ENCODE measurements around the gene DOLPP1. TPM values are rescaled to one million over a fixed set of nuclear protein-coding genes. Genes with fewer than 3 reads are reported as not detected.

The DOLPP1 gene
- total RNA-seq, 1 donor from 2014 or later: 9.4 TPM

DNA sequence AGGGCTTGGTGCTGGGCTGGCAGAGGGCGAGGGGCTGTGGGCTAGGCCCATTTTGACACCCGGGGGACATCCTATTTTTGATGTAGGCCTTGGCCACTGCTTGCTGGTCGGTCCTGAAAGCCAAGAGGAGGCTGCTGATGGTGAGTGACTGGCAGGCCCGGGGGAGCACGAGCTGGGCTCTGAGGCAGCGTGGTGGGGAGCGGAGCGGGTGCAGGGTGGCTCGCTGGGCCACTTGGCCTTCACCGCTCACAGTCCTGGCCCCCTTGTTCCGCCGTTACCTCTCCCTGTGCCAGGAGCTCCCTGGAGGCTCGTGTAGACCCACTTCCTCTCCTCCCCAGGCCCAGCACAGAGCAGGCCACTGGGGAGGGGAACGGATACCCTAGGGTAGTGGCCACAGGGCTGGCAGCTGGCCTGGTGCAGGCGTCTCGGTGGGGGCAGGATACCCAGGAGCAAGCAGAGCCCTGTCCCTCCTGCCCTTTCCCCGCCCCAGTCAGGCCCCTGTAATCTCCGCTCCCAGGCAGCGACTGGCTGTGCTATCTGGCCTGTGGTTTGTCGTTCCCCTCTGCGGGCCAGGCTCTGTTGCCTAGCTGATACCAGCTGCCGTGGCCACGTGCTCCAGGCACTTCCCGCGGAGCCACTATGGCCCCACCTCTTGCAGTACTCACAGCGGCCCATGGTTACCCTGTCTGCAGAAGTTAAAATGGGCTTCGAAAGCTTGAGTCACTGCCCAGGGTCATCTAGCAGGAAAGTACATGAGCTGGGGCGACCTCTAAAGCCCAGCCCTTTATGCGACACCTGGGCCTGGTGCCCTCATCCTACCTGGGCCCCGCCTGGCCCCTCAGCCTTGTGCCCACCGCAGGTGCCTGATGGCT lies 11.7 kb upstream of the DOLPP1 start:
- intact Hi-C loops (cut with micrococcal nuclease): no loop called here
- Histone ChIP-seq H3K9me3 (replicated peaks) (no peaks in the 10 kb centered on the region), H3K4me3 (peak overlapping the region; percentile 40), H3K27me3 (ENCODE audit: low read depth) (no peaks in the 10 kb centered on the region), H3K36me3 (peaks cover 56% of the 10 kb centered on the region), H3K27ac (replicated peaks) (peak overlapping the region; percentile 92), H3K4me1 (peaks cover 22% of the 10 kb centered on the region)
- peak; percentile 83 for DNase-seq
- peak; percentile 29 for TF ChIP-seq CTCF (IDR thresholded peaks at IDR 0.05; ENCODE audit: borderline replicate concordance)

GRCh38 chr9:129069862-129070641 lies 10.9 kb upstream of the DOLPP1 start:
- intact Hi-C loops (cut with micrococcal nuclease): no loop called here
- Histone ChIP-seq H3K9me3 (replicated peaks) (no peaks in the 10 kb centered on the region), H3K4me3 (peak overlapping the region; percentile 9), H3K36me3 (peaks cover 49% of the 10 kb centered on the region), H3K4me1 (peaks cover 22% of the 10 kb centered on the region), H3K27me3 (ENCODE audit: low read depth) (no peaks in the 10 kb centered on the region), H3K27ac (replicated peaks) (peak overlapping the region; percentile 92)
- DNase-seq: no peak
- no peak for TF ChIP-seq CTCF (IDR thresholded peaks at IDR 0.05; ENCODE audit: borderline replicate concordance)

GRCh38 chr9:129070696-129071525 lies 10.0 kb upstream of the DOLPP1 start:
- H3K4me3 ChIP-seq: no peak overlapping the region
- H3K4me1 ChIP-seq: peaks cover 22% of the 10 kb centered on the region
- no peak for TF ChIP-seq CTCF (IDR thresholded peaks at IDR 0.05; ENCODE audit: borderline replicate concordance)
- no peak for DNase-seq
- H3K27ac ChIP-seq (replicated peaks): peak overlapping the region; percentile 92
- intact Hi-C loops (cut with micrococcal nuclease): no loop called here
- H3K27me3 ChIP-seq (ENCODE audit: low read depth): no peaks in the 10 kb centered on the region
- peaks cover 41% of the 10 kb centered on the region for H3K36me3 ChIP-seq
- no peaks in the 10 kb centered on the region for H3K9me3 ChIP-seq (replicated peaks)

DNA sequence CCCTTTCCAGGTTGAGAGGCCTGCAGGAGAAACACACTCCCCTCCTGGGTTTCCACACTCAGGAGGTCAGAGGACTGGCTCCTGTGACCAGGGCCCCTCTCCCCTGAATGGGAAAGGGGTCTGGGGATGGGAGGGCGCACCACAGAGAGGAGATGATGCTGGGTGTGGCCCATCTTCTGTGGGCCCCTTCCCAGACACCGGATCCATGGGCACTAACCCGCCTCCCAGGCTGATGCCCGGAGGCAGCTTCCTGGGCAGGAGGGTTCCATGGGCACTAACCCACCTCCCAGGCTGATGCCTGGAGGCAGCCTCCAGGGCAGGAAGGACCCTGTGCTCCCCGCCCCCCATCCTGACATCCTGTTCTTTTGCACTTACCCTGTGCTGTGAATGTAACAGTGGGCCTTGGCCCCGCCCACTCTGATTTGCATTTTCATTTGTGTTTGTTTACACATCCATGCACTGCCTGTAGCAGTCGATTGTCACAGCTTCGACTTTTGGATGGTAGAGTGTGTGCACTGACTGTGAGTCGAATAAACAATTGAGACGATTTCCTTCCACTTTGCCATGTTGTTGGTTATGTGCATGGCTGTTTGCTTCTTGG lies 9.3 kb upstream of the DOLPP1 start:
- H3K36me3 ChIP-seq: peaks cover 37% of the 10 kb centered on the region
- H3K27ac ChIP-seq (replicated peaks): no peak overlapping the region
- intact Hi-C loops (cut with micrococcal nuclease): no loop called here
- no peaks in the 10 kb centered on the region for H3K9me3 ChIP-seq (replicated peaks)
- TF ChIP-seq CTCF (IDR thresholded peaks at IDR 0.05; ENCODE audit: borderline replicate concordance): no peak
- H3K4me1 ChIP-seq: peaks cover 22% of the 10 kb centered on the region
- H3K27me3 ChIP-seq (ENCODE audit: low read depth): no peaks in the 10 kb centered on the region
- no peak overlapping the region for H3K4me3 ChIP-seq
- no peak for DNase-seq

DNA sequence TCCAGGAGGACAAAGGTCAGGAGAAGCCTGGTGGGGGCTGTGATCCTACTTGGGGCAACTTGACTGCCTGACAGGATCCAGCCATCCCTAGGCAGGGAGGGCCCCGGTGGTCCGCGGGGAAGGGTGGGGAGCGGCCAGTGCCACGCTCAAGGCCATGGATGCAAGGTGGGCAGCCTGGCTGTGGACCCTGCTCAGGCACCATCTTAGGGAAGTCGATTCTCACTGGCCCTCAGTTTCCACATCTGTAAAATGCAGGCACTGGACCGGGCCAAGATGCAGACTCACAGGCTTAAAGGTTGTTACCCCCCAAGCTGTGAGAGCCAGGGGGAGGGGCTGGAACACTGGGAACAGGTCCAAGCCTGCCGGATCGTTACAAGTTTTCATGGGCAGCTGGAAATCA lies 8.7 kb upstream of the DOLPP1 start:
- Histone ChIP-seq H3K27ac (replicated peaks) (no peak overlapping the region), H3K9me3 (replicated peaks) (no peaks in the 10 kb centered on the region), H3K27me3 (ENCODE audit: low read depth) (no peaks in the 10 kb centered on the region), H3K4me1 (peaks cover 22% of the 10 kb centered on the region), H3K4me3 (no peak overlapping the region), H3K36me3 (peaks cover 35% of the 10 kb centered on the region)
- TF ChIP-seq CTCF (IDR thresholded peaks at IDR 0.05; ENCODE audit: borderline replicate concordance): no peak
- no peak for DNase-seq
- intact Hi-C loops (cut with micrococcal nuclease): no loop called here
